Measurements from ENCODE around the gene RNF157.

DNA sequence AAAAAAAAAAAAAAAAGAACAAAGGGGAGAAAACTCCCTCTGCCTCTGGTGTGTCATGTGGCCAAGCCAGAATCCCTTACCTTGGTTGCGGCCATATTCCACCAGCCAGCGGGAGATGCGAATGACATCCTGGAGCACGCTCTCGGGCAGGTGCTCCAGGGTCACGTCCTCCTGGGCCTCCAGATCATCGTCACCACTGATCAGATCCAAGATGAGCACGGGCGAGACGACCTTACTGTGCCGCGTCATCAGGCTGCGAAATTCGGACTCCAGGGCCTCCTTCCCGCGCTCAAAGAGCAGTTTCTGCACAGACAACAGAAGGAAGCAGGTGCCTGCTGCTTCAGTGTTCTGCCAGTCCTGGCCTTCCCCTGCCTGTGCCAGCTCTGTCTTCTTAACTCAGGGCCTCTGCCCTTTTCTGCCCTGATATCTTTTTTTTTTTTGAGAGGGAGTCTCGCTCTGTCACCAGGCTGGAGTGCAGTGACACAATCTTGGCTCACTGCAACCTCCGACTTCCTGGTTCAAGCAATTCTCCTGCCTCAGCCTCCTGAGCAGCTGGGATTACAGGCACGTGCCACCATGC, 142.5 kb downstream of the RNF157 start:
- TF ChIP-seq EP300 (IDR thresholded peaks at IDR 0.05) (no peak), POLR2AphosphoS5 (IDR thresholded peaks at IDR 0.05) (no peak)
- TF ChIP-seq, protein P1, sequence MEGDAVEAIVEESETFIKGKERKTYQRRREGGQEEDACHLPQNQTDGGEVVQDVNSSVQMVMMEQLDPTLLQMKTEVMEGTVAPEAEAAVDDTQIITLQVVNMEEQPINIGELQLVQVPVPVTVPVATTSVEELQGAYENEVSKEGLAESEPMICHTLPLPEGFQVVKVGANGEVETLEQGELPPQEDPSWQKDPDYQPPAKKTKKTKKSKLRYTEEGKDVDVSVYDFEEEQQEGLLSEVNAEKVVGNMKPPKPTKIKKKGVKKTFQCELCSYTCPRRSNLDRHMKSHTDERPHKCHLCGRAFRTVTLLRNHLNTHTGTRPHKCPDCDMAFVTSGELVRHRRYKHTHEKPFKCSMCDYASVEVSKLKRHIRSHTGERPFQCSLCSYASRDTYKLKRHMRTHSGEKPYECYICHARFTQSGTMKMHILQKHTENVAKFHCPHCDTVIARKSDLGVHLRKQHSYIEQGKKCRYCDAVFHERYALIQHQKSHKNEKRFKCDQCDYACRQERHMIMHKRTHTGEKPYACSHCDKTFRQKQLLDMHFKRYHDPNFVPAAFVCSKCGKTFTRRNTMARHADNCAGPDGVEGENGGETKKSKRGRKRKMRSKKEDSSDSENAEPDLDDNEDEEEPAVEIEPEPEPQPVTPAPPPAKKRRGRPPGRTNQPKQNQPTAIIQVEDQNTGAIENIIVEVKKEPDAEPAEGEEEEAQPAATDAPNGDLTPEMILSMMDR (IDR thresholded peaks at IDR 0.05), result no peak
